ENCODE measurements around the gene PRF1.

PRF1 gene

GRCh38 chr10:70575874-70576802 lies 26.4 kb downstream of the PRF1 start:
- DNase-seq = peak; percentile 80

DNA sequence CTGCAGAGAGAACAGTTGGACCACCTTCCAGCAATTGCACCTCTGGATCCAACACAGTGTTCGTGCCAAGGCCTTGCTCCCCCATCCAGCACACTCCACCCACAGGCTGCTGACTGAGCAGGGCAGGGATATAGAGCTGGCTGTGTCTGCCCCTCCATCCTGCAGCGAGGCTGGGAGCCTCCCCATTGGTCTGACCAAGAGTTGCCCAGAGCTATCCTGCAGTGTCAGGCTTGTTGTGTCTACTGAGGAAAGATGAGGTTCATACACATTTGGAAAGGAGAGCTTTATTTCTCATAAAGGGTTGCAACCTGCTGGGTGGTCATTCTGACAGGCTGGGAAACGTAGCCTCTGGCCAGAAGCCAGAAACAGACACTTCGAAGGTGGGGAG lies 27.1 kb downstream of the PRF1 start:
- DNase-seq = peak; percentile 71

- no peak for DNase-seq
Measured at GRCh38 chr10:70573599-70574506, 28.7 kb downstream of the PRF1 start.

GRCh38 chr10:70571636-70572439 lies 30.7 kb downstream of the PRF1 start:
- DNase-seq = no peak

- no peak for DNase-seq
Measured at GRCh38 chr10:70571236-70571635, 31.3 kb downstream of the PRF1 start.

GRCh38 chr10:70568781-70569495 lies 33.6 kb downstream of the PRF1 start:
- no peak for DNase-seq

DNA sequence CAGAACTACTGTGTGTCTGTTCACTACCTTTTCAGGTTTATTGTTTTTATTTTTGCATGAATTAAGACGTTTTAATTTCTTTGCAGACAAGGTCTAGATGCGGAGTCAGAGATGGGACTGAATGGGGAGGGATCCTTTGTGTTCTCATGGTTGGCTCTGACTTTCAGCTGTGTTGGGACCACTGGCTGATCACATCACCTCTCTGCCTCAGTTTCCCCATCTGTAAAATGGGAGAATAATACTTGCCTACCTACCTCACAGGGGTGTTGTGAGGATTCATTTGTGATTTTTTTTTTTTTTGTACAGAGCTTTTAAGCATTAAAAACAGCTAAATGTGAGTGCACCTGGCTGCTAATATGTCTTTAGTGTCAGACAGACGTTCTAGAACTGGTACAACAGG lies 34.4 kb downstream of the PRF1 start:
- no peak for DNase-seq

DNA sequence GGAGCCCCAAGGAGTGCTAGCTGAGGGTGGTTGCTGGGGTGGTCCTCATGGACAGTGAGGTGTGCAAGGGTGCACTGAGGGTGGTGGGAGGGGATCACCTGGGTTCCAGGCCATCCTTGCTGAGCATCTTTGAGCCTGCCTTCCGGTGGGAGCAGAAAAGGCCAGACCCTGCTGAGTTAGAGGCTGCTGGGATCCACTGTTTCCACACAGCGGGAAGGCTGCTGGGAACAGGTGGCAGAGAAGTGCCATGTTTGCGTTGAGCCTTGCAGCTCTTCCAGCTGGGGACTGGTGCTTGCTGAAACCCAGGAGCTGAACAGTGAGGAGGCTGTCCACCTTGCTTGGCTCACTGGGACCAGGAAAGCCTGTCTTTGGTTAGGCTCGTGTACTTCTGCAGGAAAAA lies 34.9 kb downstream of the PRF1 start:
- DNase-seq = peak; percentile 18

DNA sequence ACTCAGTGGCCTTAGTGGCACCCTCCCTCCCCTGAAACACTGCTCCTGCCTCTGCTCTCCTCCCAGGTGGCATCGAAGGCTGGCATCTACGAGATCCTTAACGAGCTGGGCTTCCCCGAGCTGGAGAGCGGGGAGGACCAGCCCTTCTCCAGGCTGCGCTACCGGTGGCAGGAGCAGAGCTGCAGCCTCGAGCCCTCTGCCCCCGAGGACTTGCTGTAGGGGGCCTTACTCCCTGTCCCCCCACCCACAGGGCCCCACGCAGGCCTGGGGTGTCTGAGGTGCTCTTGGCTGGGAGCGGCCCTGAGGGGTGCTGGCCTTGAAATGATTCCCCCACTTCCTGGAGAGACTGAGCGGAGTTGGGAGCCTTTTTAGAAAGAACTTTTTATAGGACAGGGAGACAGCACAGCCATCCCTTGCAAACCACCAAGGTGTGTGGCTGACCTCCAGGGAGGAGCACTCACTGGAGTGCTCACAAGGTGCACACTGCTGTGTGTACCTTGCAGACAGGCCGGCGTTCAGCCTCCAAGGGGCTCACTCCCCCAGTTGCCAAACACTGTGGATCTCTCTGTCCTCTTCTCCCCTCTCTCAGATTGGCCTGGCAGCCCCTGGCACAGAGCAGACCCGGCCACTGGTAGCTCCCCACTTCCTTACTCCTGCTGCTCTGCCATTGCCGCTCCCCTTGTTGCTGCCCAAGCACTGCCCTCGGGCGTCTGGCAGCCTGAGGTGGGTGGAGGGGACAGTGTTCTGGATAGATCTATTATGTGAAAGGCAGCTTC lies 35.8 kb downstream of the PRF1 start:
- no peak for DNase-seq

GRCh38 chr10:70565556-70566514 lies 36.7 kb downstream of the PRF1 start:
- DNase-seq = no peak

GRCh38 chr10:70564901-70565351 lies 37.6 kb downstream of the PRF1 start:
- DNase-seq = no peak

DNA sequence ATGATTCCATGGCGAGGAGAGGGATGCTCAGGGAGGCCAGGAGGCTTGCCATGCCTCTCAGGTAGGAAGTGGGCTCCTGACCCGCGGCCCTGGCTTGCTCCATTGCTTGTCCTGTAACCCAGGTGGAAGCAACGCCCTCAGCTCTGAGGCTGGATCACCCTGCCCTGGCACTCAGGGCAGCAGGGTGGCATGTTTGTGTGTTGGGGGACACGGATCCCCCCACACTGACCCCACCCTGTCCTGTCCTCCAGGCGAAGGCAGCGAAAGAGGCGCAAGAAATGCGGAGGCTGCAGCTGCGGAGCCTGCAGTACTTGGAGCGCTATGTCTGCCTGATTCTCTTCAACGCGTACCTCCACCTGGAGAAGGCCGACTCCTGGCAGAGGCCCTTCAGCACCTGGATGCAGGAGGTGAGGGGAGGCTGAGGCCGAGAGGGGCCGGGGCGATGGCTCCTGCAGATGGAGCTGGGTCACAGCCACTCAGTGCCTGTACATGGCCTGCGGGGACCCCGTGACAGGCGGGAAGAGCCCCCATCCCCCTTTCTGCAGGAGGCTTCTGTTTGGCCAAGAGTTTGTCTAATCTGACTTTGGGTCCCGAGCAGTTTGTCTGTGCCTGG lies 38.3 kb downstream of the PRF1 start:
- no peak for DNase-seq

DNA sequence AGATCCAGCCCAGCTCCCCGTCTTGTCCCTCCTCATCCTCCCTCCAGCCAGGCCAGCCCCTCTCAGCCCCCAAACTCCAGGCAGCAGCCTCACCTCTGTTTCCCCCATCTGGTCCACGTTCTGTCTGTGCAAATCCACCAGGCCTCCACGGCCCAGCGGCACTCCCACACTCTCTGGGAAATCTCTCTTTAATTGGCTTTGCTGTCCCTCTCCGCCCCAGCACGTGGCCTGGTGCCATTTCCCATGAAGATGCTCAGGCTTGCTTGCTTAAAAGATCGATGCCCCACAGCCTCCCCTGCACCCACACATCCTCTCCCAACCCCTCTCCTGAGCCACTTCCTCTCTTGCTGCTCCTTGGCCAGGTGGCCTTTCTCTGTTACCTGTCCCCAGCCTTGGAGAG lies 39.3 kb downstream of the PRF1 start:
- DNase-seq = no peak

GRCh38 chr10:70562036-70562755 lies 40.3 kb downstream of the PRF1 start:
- no peak for DNase-seq

DNA sequence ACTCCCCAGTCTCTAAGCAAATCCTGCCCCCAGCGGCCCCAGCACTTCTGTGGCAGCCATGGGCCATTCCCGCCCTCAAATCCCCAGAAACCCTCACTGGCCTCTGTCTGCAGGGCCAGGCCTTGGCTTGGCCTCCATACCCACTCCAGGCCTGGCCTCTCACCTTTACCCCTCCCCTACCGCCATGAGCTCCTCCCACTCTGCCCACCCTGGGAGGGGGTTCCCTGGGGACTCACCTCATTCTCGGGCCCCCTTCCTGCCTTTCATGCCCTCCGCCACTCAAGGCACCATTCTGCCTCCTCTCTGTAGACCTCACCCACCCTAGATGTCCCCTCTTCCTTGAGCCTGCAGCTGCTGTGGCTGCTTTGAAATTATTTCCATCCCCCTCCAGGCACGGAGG lies 41.0 kb downstream of the PRF1 start:
- no peak for DNase-seq

- DNase-seq = no peak
Measured at GRCh38 chr10:70561070-70561469, 41.5 kb downstream of the PRF1 start.

GRCh38 chr10:70560511-70560941 lies 42.0 kb downstream of the PRF1 start:
- no peak for DNase-seq

- DNase-seq = no peak
Measured at GRCh38 chr10:70559861-70560260, 42.7 kb downstream of the PRF1 start.
